Testis (tissue), 3 donors: ENCODE data around the gene MIGA1. TPM values are rescaled to one million over a fixed set of nuclear protein-coding genes. Genes with fewer than 3 reads are reported as not detected.

Experiments used
- DNase-seq: peaks from one replicate; pipeline ENCODE4 v3.0.0-alpha.2; 2019
- H3K27ac ChIP-seq, 2 donors: fragments of 200-600 bp; sonication (generic); one replicate each; pipeline ENCODE4 v1.5.1; 2019
- H3K27me3 ChIP-seq: fragments of 200-600 bp; sonication (generic); one replicate; pipeline ENCODE4 v1.5.1; 2019
- H3K36me3 ChIP-seq: fragments of 200-600 bp; sonication (generic); one replicate; pipeline ENCODE4 v1.5.1; 2017; ENCODE audit warnings: low read depth; ENCODE audit errors: missing control alignments
- H3K4me1 ChIP-seq: fragments of 200-600 bp; sonication (generic); one replicate; pipeline ENCODE4 v1.5.1; 2019
- H3K4me3 ChIP-seq, 2 donors: fragments of 200-600 bp; sonication (generic); one replicate each; pipeline ENCODE4 v1.5.1; 2017 to 2019
- H3K9me3 ChIP-seq: fragments of 200-600 bp; sonication (generic); one replicate; pipeline ENCODE4 v1.5.1; 2017
- POLR2A ChIP-seq: fragments of 450-650 bp; IDR thresholded peaks from one replicate; pipeline ENCODE4 v1.6.1; 2017; ENCODE audit warnings: antibody characterized with exemption, mild to moderate bottlenecking, moderate library complexity
- WGBS, 2 donors: methylation state at CpG; one replicate each; pipeline ENCODE4 v1.1.5; 2018; 5-methylcytosine and 5-hydroxymethylcytosine counted together
- intact Hi-C: fragments of 100-400 bp; cut with DNase I; formaldehyde crosslinking; loops from one replicate; pipeline ENCODE4 v1.15.1; 2023; ENCODE audit warnings: low total_unique reads
- polyA plus RNA-seq: library from polyadenylated mRNA; stranded (reverse); fragments of 350-450 nt; fragmentation: Illumina TruSeq; extraction: RNeasy Lipid Tissue Mini Kit (QIAGEN cat#74804); gene quantifications from one replicate; pipeline ENCODE4 v1.2.3, GENCODE V29; 2014; ENCODE audit warnings: low read depth, low replicate concordance; ENCODE audit not compliant: insufficient read depth
- total RNA-seq, 2 donors: library from RNA; depleted of rRNA; stranded (reverse); fragments of >200 nt; gene quantifications; one replicate each; pipeline ENCODE4 v1.2.3, GENCODE V29; 2016
- TF ChIP-seq, protein P1 (sequence below), 3 experiments: fragments of 450-650 bp in 2 of 3; fragments of 200-600 bp in 1 of 3; sonication (generic) in 1 of 3; IDR thresholded peaks; one replicate each; pipeline ENCODE4 v1.5.1; 2016 to 2019; ENCODE audit warnings: antibody characterized with exemption in 3 of 3, mild to moderate bottlenecking in 2 of 3, moderate library complexity in 1 of 3

The MIGA1 gene
- total and polyA plus RNA-seq, 3 donors from 2014 or later = 11.1 to 11.3 (median 11.2) TPM

DNA sequence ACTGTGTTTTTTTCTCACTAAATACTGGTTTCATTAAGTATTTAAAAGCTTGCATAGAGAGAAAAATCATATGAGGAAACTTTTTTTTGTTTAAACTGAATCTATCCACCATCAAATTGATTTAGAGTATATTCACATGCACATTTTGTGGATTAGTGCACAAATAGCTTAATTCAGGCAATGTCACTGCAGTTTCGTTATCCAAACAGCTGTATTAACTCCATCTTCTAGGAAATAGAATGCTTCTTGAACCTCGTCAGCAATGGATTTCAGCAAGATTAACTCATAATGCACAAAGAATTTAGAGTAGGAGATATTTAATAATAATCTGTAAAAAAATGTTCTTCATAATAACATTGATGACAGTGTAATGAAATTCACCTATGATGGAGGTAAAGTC lies 146.5 kb downstream of the MIGA1 start:
- Histone ChIP-seq H3K36me3 (no peaks in the 10 kb centered on the region), H3K27ac (no peak overlapping the region), H3K4me1 (no peaks in the 10 kb centered on the region), H3K4me3 (no peak overlapping the region), H3K27me3 (no peaks in the 10 kb centered on the region), H3K9me3 (no peaks in the 10 kb centered on the region)
- intact Hi-C loops = no loop called here
- 83 to 92% methylated on average over 2 of the region's 2 CpGs for WGBS, 2 donors
- TF ChIP-seq, protein P1, sequence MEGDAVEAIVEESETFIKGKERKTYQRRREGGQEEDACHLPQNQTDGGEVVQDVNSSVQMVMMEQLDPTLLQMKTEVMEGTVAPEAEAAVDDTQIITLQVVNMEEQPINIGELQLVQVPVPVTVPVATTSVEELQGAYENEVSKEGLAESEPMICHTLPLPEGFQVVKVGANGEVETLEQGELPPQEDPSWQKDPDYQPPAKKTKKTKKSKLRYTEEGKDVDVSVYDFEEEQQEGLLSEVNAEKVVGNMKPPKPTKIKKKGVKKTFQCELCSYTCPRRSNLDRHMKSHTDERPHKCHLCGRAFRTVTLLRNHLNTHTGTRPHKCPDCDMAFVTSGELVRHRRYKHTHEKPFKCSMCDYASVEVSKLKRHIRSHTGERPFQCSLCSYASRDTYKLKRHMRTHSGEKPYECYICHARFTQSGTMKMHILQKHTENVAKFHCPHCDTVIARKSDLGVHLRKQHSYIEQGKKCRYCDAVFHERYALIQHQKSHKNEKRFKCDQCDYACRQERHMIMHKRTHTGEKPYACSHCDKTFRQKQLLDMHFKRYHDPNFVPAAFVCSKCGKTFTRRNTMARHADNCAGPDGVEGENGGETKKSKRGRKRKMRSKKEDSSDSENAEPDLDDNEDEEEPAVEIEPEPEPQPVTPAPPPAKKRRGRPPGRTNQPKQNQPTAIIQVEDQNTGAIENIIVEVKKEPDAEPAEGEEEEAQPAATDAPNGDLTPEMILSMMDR (IDR thresholded peaks at IDR 0.05) = no peak
- TF ChIP-seq POLR2A = no peak
- no peak for DNase-seq

DNA sequence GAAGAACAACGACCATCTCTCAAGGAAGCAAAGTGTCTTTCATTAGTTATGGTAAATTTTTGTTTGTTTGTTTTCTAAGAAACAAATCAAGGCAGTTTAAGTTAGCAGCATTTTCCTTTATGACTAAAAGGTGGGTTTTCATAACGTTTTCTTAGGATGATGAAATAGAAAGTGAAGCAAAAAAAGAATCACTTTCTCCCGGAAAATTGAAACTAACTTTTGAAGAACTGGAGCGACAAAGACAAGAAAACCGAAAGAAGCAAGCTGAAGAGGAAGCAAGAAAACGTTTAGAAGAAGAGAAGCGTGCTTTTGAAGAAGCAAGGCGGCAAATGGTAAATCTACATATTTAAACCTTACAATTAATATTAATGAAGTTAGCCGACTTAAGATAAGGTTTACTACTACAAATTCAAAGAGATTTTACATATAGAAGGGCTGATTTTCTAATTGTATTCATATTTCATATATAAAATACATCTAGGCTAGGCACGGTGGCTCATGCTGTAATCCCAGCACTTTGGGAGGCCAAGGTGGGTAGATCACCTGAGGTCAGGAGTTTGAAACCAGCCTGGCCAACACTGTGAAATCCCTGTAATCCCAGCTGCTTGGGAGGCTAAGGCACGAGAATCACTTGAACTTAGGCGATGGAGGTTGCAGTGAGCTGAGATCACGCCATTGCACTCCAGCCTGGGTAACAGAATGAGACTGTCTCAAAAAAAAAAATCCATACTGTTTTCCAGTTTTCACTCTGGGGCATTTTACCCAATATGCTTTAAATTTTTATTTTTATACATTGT lies 147.3 kb downstream of the MIGA1 start:
- no peaks in the 10 kb centered on the region for H3K4me1 ChIP-seq
- WGBS, 2 donors = 71 to 74% methylated on average over 13 of the region's 13 CpGs
- no peak overlapping the region for H3K4me3 ChIP-seq
- H3K27me3 ChIP-seq = no peaks in the 10 kb centered on the region
- no peak for DNase-seq
- H3K27ac ChIP-seq = no peak overlapping the region
- H3K9me3 ChIP-seq = no peaks in the 10 kb centered on the region
- TF ChIP-seq, protein P1 (IDR thresholded peaks at IDR 0.05) = no peak
- no peak for TF ChIP-seq POLR2A
- no peaks in the 10 kb centered on the region for H3K36me3 ChIP-seq
- intact Hi-C loops = no loop called here

DNA sequence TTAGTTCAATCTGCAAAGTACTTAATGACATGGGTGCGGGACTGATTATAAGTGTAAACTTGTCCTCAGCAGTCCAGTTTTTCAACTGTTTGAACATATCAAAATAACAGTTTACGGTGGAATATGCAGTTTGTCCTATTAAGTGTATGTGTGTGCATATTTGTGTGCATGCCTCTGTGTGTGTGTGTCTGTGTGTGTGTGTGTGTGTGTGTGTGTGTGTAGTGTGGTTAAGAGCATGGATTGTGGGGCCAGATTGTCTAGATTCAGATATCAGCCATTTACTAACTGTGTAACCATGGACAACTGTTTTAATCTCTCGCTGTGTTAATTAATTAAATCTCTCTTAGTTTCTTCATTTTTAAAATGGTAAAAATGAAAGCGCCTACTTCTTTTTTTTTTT lies 148.0 kb downstream of the MIGA1 start:
- H3K9me3 ChIP-seq = no peaks in the 10 kb centered on the region
- intact Hi-C loops = no loop called here
- no peaks in the 10 kb centered on the region for H3K36me3 ChIP-seq
- no peak overlapping the region for H3K27ac ChIP-seq
- H3K4me3 ChIP-seq = no peak overlapping the region
- DNase-seq = no peak
- H3K4me1 ChIP-seq = no peaks in the 10 kb centered on the region
- WGBS, 2 donors = 92 to 94% methylated on average over 4 of the region's 4 CpGs
- no peak for TF ChIP-seq POLR2A
- TF ChIP-seq, protein P1 (IDR thresholded peaks at IDR 0.05) = no peak
- H3K27me3 ChIP-seq = no peaks in the 10 kb centered on the region

Other genes with a start within 250 kb of the MIGA1 start
- 10 to 100 TPM; 52.2 to 53.8 TPM for gene ZZZ3, start 97.0 kb upstream of the MIGA1 start, total RNA-seq
- gene ZZZ3, start 97.0 kb upstream of the MIGA1 start, polyA plus RNA-seq = 13.3 TPM
- gene USP33, start 19.8 kb upstream of the MIGA1 start, total RNA-seq = 10 to 100 TPM; 66.1 to 75.2 TPM
- gene USP33, start 19.8 kb upstream of the MIGA1 start, polyA plus RNA-seq = 35.7 TPM
- 10 to 100 TPM in 1 of 2 donors, 1 to 10 TPM in 1; 4.6 to 10.6 TPM for gene NEXN, start 109.0 kb downstream of the MIGA1 start, total RNA-seq
- 2.5 TPM for gene NEXN, start 109.0 kb downstream of the MIGA1 start, polyA plus RNA-seq
- 100 to 1,000 TPM; 141 to 160 TPM for gene FUBP1, start 199.4 kb downstream of the MIGA1 start, total RNA-seq
- 83.7 TPM for gene FUBP1, start 199.4 kb downstream of the MIGA1 start, polyA plus RNA-seq
- gene DNAJB4, start 225.3 kb downstream of the MIGA1 start, total RNA-seq = 10 to 100 TPM; 21.1 to 24.7 TPM
- gene DNAJB4, start 225.3 kb downstream of the MIGA1 start, polyA plus RNA-seq = 33.4 TPM